SK-N-SH (cell line): Measurements from ENCODE around the gene CKAP2L. TPM values are rescaled to one million over a fixed set of nuclear protein-coding genes. Genes with fewer than 3 reads are reported as not detected.

Experiments used
- CTCF ChIA-PET: fragments of 300-600, 350-600 bp; formaldehyde crosslinking; extraction: SDS; loops from one replicate; lab custom pipeline; 2021; lab: Yijun Ruan, JAX
- POLR2A ChIA-PET: fragments of 350-600 bp; sonication (Branson Sonifier 250); formaldehyde crosslinking; extraction: SDS; loops from one replicate; lab custom pipeline; 2020; ENCODE audit warnings: antibody characterized with exemption, inconsistent platforms; lab: Yijun Ruan, JAX
- DNase-seq: peaks from one replicate; pipeline ENCODE4 v3.0.0; 2012
- H2AFZ ChIP-seq: fragments of 200-600 bp; sonication (generic); 2 replicates; pipeline ENCODE4 v1.8.1; 2016; ENCODE audit warnings: antibody characterized with exemption, mild to moderate bottlenecking, low read depth
- H3F3A ChIP-seq: fragments of 200-600 bp; sonication (generic); replicated peaks from 2 replicates; pipeline ENCODE3; 2016; ENCODE audit warnings: antibody characterized with exemption, mild to moderate bottlenecking; ENCODE audit not compliant: insufficient read depth
- H3K27ac ChIP-seq, 2 experiments: fragments of 200-500 bp in 1 of 2; fragments of 200-600 bp in 1 of 2; sonication (Bioruptor generic) in 1 of 2; sonication (generic), shearing (Covaris generic) in 1 of 2; 2 replicates each; pipeline versions ENCODE4 v1.5.1 to v1.6.1; 2014 to 2016; ENCODE audit warnings: low read depth in 2 of 2, inconsistent platforms in 1 of 2, low read length in 1 of 2, mild to moderate bottlenecking in 1 of 2, mixed read lengths in 1 of 2
- H3K27me3 ChIP-seq: fragments of 200-600 bp; sonication (generic), shearing (Covaris generic); 2 replicates; pipeline ENCODE4 v1.6.1; 2016; ENCODE audit warnings: mixed run types; ENCODE audit not compliant: insufficient read depth
- H3K36me3 ChIP-seq, 2 experiments: fragments of 200-500 bp in 1 of 2; fragments of 200-600 bp in 1 of 2; sonication (Bioruptor generic) in 1 of 2; sonication (generic) in 1 of 2; replicated peaks in 1 of 2; 2 replicates each; pipeline versions ENCODE3 to v1.5.1; 2014 to 2016; ENCODE audit warnings: low read length in 1 of 2, mild to moderate bottlenecking in 1 of 2; ENCODE audit not compliant: insufficient read depth in 2 of 2, control insufficient read depth in 1 of 2
- H3K4me1 ChIP-seq, 2 experiments: fragments of 200-500 bp in 1 of 2; fragments of 200-600 bp in 1 of 2; sonication (Bioruptor generic) in 1 of 2; sonication (generic), shearing (Covaris generic) in 1 of 2; 2 replicates each; pipeline versions ENCODE4 v1.5.1 to v1.6.1; 2014 to 2016; ENCODE audit warnings: low read depth in 1 of 2, low read length in 1 of 2, mixed run types in 1 of 2; ENCODE audit not compliant: insufficient read depth in 2 of 2, control insufficient read depth in 1 of 2
- H3K4me2 ChIP-seq: fragments of 200-600 bp; sonication (generic), shearing (Covaris generic); 2 replicates; pipeline ENCODE4 v1.6.1; 2017; ENCODE audit warnings: mixed run types
- H3K4me3 ChIP-seq, 2 experiments: fragments of 200-500 bp in 1 of 2; fragments of 200-600 bp in 1 of 2; sonication (Bioruptor generic) in 1 of 2; sonication (generic), shearing (Covaris generic) in 1 of 2; 2 replicates each; pipeline versions ENCODE4 v1.5.1 to v1.8.1; 2014 to 2016; ENCODE audit warnings: low read depth in 2 of 2, inconsistent platforms in 1 of 2, low read length in 1 of 2, mild to moderate bottlenecking in 1 of 2, mixed read lengths in 1 of 2, moderate library complexity in 1 of 2
- H3K79me2 ChIP-seq: fragments of 200-600 bp; sonication (generic); 2 replicates; pipeline ENCODE4 v1.8.1; 2017; ENCODE audit warnings: mild to moderate bottlenecking; ENCODE audit not compliant: insufficient read depth
- H3K9ac ChIP-seq: fragments of 200-600 bp; sonication (generic); 2 replicates; pipeline ENCODE4 v1.6.1; 2017; ENCODE audit warnings: mixed run types
- H3K9me2 ChIP-seq: fragments of 200-600 bp; sonication (generic); 2 replicates; pipeline ENCODE4 v1.6.1; 2017; ENCODE audit warnings: mixed run types
- H3K9me3 ChIP-seq: fragments of 200-600 bp; sonication (generic); 2 replicates; pipeline ENCODE4 v1.6.1; 2017; ENCODE audit warnings: mixed run types, mild to moderate bottlenecking, moderate library complexity
- H4K20me1 ChIP-seq: fragments of 200-600 bp; sonication (generic); 2 replicates; pipeline ENCODE4 v1.6.1; 2017; ENCODE audit warnings: mild to moderate bottlenecking, mixed run types; ENCODE audit not compliant: insufficient read depth
- CHD2 ChIP-seq: fragments of 150-350 bp; IDR thresholded peaks from 2 replicates; pipeline ENCODE4 v1.6.1; 2018; ENCODE audit warnings: low read length; ENCODE audit not compliant: partially characterized antibody
- FOSL2 ChIP-seq: IDR thresholded peaks from 2 replicates; pipeline ENCODE4 v1.4.0; 2012; ENCODE audit warnings: low read depth, mild to moderate bottlenecking, moderate library complexity, borderline replicate concordance
- GATA2 ChIP-seq: sonication (generic); formaldehyde crosslinking; IDR thresholded peaks from 2 replicates; pipeline ENCODE4 v1.5.0; 2020; ENCODE audit warnings: mild to moderate bottlenecking, missing genetic modification reagents
- JUND ChIP-seq: IDR thresholded peaks from 2 replicates; pipeline ENCODE4 v1.4.0; 2012
- MXI1 ChIP-seq: IDR thresholded peaks from 2 replicates; pipeline ENCODE4 v1.6.1; 2012; ENCODE audit warnings: mild to moderate bottlenecking, low read depth, low read length, improper control_type of control experiment
- NFIC ChIP-seq: IDR thresholded peaks from 2 replicates; pipeline ENCODE4 v1.4.0; 2012; ENCODE audit warnings: borderline replicate concordance
- RCOR1 ChIP-seq: fragments of 150-350 bp; IDR thresholded peaks from 2 replicates; pipeline ENCODE4 v1.6.1; 2017; ENCODE audit warnings: antibody characterized with exemption, low read length
- RXRA ChIP-seq: IDR thresholded peaks from 2 replicates; pipeline ENCODE4 v1.4.0; 2012; ENCODE audit warnings: low read depth, mild to moderate bottlenecking, borderline replicate concordance
- SIN3A ChIP-seq: IDR thresholded peaks from 2 replicates; pipeline ENCODE4 v1.6.1; 2012; ENCODE audit warnings: low read depth, mild to moderate bottlenecking, low read length, moderate library complexity, borderline replicate concordance
- USF1 ChIP-seq: IDR thresholded peaks from 2 replicates; pipeline ENCODE4 v1.4.0; 2012; ENCODE audit warnings: low read depth, borderline replicate concordance
- YY1 ChIP-seq: IDR thresholded peaks from 2 replicates; pipeline ENCODE4 v1.4.0; 2012; ENCODE audit warnings: low read depth, mild to moderate bottlenecking
- WGBS: methylation state at CpG from one replicate; pipeline ENCODE4 v1.1.6; 2017; ENCODE audit warnings: low lambda C conversion rate; 5-methylcytosine and 5-hydroxymethylcytosine counted together
- polyA plus RNA-seq, 3 experiments: library from polyadenylated mRNA; depleted of rRNA; stranded (reverse); fragments of >200 nt; gene quantifications; 2 replicates each; pipeline ENCODE4 v1.2.3, GENCODE V29; 2012
- TF ChIP-seq, protein P1 (sequence below): IDR thresholded peaks from 2 replicates; pipeline ENCODE4 v1.6.1; 2012; ENCODE audit warnings: mild to moderate bottlenecking, low read depth, low read length, moderate library complexity
- TF ChIP-seq, protein P2 (sequence below): fragments of 150-350 bp; IDR thresholded peaks from 2 replicates; pipeline ENCODE4 v1.6.1; 2017; ENCODE audit warnings: antibody characterized with exemption, low read length, low read depth, borderline replicate concordance
- TF ChIP-seq, protein P3 (sequence below): IDR thresholded peaks from 2 replicates; pipeline ENCODE4; 2012

The CKAP2L gene
- polyA plus RNA-seq, 1 of the 3 experiments (the other 2 are of a cell fraction), result 2.9 TPM

DNA sequence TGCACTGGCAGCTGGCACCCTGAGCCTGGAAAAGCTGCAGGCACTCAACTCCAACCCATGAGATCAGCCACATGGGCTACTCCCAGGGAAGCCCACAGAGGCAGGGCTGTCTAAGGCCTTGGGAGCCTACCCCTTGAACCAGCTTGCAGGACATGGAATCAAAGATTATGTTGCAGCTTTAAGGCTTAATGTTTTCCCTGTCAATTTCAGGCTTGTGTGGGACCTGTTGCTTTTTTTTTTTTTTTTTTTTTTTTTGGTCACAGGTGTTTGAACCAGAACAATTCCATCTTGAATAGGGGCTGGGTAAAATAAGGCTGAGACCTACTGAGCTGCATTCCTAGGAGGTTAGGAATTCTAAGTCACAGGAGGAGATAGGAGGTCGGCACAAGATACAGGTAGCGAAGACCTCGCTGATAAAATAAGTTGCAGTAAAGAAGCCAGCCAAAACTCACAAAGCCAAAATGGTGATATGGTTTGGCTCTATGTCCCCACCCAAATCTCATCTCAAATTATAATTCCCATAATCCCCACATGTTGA lies 27.4 kb upstream of the CKAP2L start:
- H3K9me3 ChIP-seq, result no peaks in the 10 kb centered on the region
- no peak overlapping the region for H2AFZ ChIP-seq
- H3K27me3 ChIP-seq, result no peaks in the 10 kb centered on the region
- no peak overlapping the region for H3K9ac ChIP-seq
- no peaks in the 10 kb centered on the region for H3K36me3 ChIP-seq
- H3F3A ChIP-seq, result peaks cover 4% of the 10 kb centered on the region
- H3K4me1 ChIP-seq, result 0 out of 4 replicates have a peak, but pooled peaks cover 0 to 3% of the 10 kb centered on the region in 2 experiments
- no peak overlapping the region for H3K4me3 ChIP-seq
- H3K4me2 ChIP-seq, result no peak overlapping the region
- no peaks in the 10 kb centered on the region for H3K9me2 ChIP-seq
- TF ChIP-seq RXRA (no peak), MXI1 (no peak), USF1 (no peak), SIN3A (no peak)
- TF ChIP-seq, all 33 proteins: peak for 0
- WGBS, result 89% methylated on average over 3 of the region's 3 CpGs
- no peak overlapping the region for H3K27ac ChIP-seq
- CTCF ChIA-PET, result no interaction called here
- no peaks in the 10 kb centered on the region for H3K79me2 ChIP-seq
- no peak for DNase-seq
- no peaks in the 10 kb centered on the region for H4K20me1 ChIP-seq
- POLR2A ChIA-PET, result no interaction called here

DNA sequence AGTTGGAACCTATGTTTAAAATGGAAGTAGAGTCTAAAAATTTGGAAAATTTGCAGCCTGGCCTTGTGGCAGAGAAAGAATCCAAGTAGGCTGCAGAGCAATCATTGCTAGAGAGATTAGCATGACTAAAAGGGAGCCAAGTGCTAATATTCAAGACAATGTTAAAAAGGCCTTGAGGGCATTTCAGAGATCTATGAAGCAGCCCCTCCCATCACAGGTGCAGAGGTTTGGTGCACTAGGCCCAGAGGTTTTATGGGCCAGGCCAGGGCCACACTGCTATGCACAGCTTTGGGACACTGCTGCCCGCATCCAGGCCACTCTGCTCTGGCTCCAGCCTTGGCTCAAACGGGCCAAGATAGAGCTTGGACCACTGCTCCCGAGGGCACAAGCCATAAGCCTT lies 26.6 kb upstream of the CKAP2L start:
- TF ChIP-seq RCOR1 (no peak), CHD2 (no peak), FOSL2 (no peak), GATA2 (CRISPR knock-in tag) (no peak), YY1 (no peak), JUND (no peak), NFIC (no peak), SIN3A (no peak), RXRA (no peak)
- TF ChIP-seq, protein P1, sequence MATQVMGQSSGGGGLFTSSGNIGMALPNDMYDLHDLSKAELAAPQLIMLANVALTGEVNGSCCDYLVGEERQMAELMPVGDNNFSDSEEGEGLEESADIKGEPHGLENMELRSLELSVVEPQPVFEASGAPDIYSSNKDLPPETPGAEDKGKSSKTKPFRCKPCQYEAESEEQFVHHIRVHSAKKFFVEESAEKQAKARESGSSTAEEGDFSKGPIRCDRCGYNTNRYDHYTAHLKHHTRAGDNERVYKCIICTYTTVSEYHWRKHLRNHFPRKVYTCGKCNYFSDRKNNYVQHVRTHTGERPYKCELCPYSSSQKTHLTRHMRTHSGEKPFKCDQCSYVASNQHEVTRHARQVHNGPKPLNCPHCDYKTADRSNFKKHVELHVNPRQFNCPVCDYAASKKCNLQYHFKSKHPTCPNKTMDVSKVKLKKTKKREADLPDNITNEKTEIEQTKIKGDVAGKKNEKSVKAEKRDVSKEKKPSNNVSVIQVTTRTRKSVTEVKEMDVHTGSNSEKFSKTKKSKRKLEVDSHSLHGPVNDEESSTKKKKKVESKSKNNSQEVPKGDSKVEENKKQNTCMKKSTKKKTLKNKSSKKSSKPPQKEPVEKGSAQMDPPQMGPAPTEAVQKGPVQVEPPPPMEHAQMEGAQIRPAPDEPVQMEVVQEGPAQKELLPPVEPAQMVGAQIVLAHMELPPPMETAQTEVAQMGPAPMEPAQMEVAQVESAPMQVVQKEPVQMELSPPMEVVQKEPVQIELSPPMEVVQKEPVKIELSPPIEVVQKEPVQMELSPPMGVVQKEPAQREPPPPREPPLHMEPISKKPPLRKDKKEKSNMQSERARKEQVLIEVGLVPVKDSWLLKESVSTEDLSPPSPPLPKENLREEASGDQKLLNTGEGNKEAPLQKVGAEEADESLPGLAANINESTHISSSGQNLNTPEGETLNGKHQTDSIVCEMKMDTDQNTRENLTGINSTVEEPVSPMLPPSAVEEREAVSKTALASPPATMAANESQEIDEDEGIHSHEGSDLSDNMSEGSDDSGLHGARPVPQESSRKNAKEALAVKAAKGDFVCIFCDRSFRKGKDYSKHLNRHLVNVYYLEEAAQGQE, result no peak
- TF ChIP-seq, protein P2, sequence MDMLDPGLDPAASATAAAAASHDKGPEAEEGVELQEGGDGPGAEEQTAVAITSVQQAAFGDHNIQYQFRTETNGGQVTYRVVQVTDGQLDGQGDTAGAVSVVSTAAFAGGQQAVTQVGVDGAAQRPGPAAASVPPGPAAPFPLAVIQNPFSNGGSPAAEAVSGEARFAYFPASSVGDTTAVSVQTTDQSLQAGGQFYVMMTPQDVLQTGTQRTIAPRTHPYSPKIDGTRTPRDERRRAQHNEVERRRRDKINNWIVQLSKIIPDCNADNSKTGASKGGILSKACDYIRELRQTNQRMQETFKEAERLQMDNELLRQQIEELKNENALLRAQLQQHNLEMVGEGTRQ, result no peak
- TF ChIP-seq, protein P3, sequence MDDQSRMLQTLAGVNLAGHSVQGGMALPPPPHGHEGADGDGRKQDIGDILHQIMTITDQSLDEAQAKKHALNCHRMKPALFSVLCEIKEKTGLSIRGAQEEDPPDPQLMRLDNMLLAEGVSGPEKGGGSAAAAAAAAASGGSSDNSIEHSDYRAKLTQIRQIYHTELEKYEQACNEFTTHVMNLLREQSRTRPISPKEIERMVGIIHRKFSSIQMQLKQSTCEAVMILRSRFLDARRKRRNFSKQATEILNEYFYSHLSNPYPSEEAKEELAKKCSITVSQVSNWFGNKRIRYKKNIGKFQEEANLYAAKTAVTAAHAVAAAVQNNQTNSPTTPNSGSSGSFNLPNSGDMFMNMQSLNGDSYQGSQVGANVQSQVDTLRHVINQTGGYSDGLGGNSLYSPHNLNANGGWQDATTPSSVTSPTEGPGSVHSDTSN, result no peak
- Histone ChIP-seq H4K20me1 (no peaks in the 10 kb centered on the region), H3K27me3 (no peaks in the 10 kb centered on the region), H3K27ac (no peak overlapping the region), H3K9ac (no peak overlapping the region), H3K9me3 (no peaks in the 10 kb centered on the region), H3K79me2 (no peaks in the 10 kb centered on the region), H3K4me3 (no peak overlapping the region), H3F3A (peaks cover 4% of the 10 kb centered on the region), H3K36me3 (no peaks in the 10 kb centered on the region), H3K9me2 (no peaks in the 10 kb centered on the region), H3K4me1 (0 out of 4 replicates have a peak, but pooled peaks cover 0 to 3% of the 10 kb centered on the region in 2 experiments), H3K4me2 (no peak overlapping the region), H2AFZ (no peak overlapping the region)
- CTCF ChIA-PET, result no interaction called here
- POLR2A ChIA-PET, result no interaction called here
- DNase-seq, result no peak
- 10% methylated on average over 2 of the region's 3 CpGs for WGBS
